Measurements from ENCODE around the gene HOMER2. TPM values are rescaled to one million over a fixed set of nuclear protein-coding genes. Genes with fewer than 3 reads are reported as not detected.

HOMER2 gene
- total and polyA plus RNA-seq, 2 of the 13 experiments (the other 11 are each of a cell fraction or from before 2014, with no cell fraction given), result 12.9 to 14.1 TPM

- Histone ChIP-seq H3K36me3 (replicated peaks in 1 of 2; ENCODE audit: control insufficient read depth in 1 of 2, insufficient read depth in 2 of 2, low read length in 2 of 2) (no peaks in the 10 kb centered on the region), H3K9me3 (ENCODE audit: low read length) (no peaks in the 10 kb centered on the region), H2AFZ (ENCODE audit: low read length) (no peak overlapping the region), H3K27me3 (ENCODE audit: control insufficient read depth in 1 of 2, insufficient read depth in 2 of 2, low read length in 2 of 2) (no peaks in the 10 kb centered on the region), H3K9ac (ENCODE audit: insufficient read depth, low read depth, low read length) (no peak overlapping the region), H3K4me3 (replicated peaks in 1 of 3; ENCODE audit: insufficient read depth in 1 of 3, low read depth in 2 of 3, low read length in 3 of 3) (no peak overlapping the region), H3K4me2 (ENCODE audit: low read depth, low read length) (no peak overlapping the region), H3K4me1 (ENCODE audit: insufficient read depth, low read length) (no peaks in the 10 kb centered on the region), H3K27ac (ENCODE audit: extremely low read length, insufficient read depth, low read length) (no peak overlapping the region), H3K79me2 (ENCODE audit: insufficient read depth, low read length) (no peaks in the 10 kb centered on the region), H4K20me1 (ENCODE audit: insufficient read depth, low read length) (no peaks in the 10 kb centered on the region)
- no peak for ATAC-seq
- FAIRE-seq, result no peak
- ChIA-PET POLR2A (no interaction called here), CTCF (ENCODE audit: low intra/inter-chr PET ratio, low total read pairs) (no interaction called here)
- DNase-seq (ENCODE audit: low spot score), result no peak
- intact Hi-C loops (cut with micrococcal nuclease; ENCODE audit: unreplicated experiment), result no loop called here
- in situ Hi-C loops (cut with HindIII; ENCODE audit: extremely low pct_ligation_motif_present, low pct_unique_long_range_greater_than_20kb), result no loop called here
- no peak for TF ChIP-seq SSRP1 (CRISPR knock-in tag; IDR thresholded peaks at IDR 0.05)
- no TSS peak for BruUV-seq (replicated peaks)
- WGBS (ENCODE audit: low lambda C conversion rate), result 70% methylated on average over 3 of the region's 3 CpGs
These were observed 109.0 kb downstream of the HOMER2 start for GRCh38 chr15:82843566-82843965.

- BruUV-seq (replicated peaks), result no TSS peak
- CTCF ChIA-PET (ENCODE audit: low intra/inter-chr PET ratio, low total read pairs), result no interaction called here
- ATAC-seq, result no peak
These were observed 112.4 kb downstream of the HOMER2 start for GRCh38 chr15:82840166-82840565.

More at GRCh38 chr15:82840166-82840565, 112.4 kb downstream of the HOMER2 start:
- no peaks in the 10 kb centered on the region for H3K9me3 ChIP-seq (ENCODE audit: low read length)
- TF ChIP-seq FOSL1 (CRISPR knock-in tag; IDR thresholded peaks at IDR 0.05; ENCODE audit: borderline replicate concordance) (no peak), BCL6 (CRISPR knock-in tag; IDR thresholded peaks at IDR 0.05) (no peak), DNMT3B (CRISPR knock-in tag; conservative IDR thresholded peaks at IDR 0.05) (no peak), CSRNP1 (CRISPR knock-in tag; IDR thresholded peaks at IDR 0.05) (no peak), MNT (IDR thresholded peaks at IDR 0.05) (no peak), BRCA1 (CRISPR knock-in tag; IDR thresholded peaks at IDR 0.05) (no peak), MTF1 (CRISPR knock-in tag; IDR thresholded peaks at IDR 0.05) (no peak), ZNF224 (CRISPR knock-in tag; IDR thresholded peaks at IDR 0.05) (no peak), PHF5A (CRISPR knock-in tag; IDR thresholded peaks at IDR 0.05; ENCODE audit: low read depth, unreplicated experiment) (no peak), ZNF780A (CRISPR knock-in tag; IDR thresholded peaks at IDR 0.05) (no peak), DBP (CRISPR knock-in tag; IDR thresholded peaks at IDR 0.05; ENCODE audit: not compliant biosample characterization) (no peak)
- TF ChIP-seq, protein P1, sequence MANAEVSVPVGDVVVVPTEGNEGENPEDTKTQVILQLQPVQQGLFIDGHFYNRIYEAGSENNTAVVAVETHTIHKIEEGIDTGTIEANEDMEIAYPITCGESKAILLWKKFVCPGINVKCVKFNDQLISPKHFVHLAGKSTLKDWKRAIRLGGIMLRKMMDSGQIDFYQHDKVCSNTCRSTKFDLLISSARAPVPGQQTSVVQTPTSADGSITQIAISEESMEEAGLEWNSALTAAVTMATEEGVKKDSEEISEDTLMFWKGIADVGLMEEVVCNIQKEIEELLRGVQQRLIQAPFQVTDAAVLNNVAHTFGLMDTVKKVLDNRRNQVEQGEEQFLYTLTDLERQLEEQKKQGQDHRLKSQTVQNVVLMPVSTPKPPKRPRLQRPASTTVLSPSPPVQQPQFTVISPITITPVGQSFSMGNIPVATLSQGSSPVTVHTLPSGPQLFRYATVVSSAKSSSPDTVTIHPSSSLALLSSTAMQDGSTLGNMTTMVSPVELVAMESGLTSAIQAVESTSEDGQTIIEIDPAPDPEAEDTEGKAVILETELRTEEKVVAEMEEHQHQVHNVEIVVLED (CRISPR knock-in tag; IDR thresholded peaks at IDR 0.05; ENCODE audit: borderline replicate concordance), result no peak
- TF ChIP-seq, protein P2, sequence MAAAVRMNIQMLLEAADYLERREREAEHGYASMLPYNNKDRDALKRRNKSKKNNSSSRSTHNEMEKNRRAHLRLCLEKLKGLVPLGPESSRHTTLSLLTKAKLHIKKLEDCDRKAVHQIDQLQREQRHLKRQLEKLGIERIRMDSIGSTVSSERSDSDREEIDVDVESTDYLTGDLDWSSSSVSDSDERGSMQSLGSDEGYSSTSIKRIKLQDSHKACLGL (CRISPR knock-in tag; IDR thresholded peaks at IDR 0.05), result no peak
- no peak overlapping the region for H3K9ac ChIP-seq (ENCODE audit: insufficient read depth, low read depth, low read length)
- H2AFZ ChIP-seq (ENCODE audit: low read length), result no peak overlapping the region
- FAIRE-seq (no peak), DNase-seq (ENCODE audit: low spot score) (no peak)
- intact Hi-C loops (cut with micrococcal nuclease; ENCODE audit: unreplicated experiment), result no loop called here
- 81% methylated on average over 4 of the region's 4 CpGs for WGBS (ENCODE audit: low lambda C conversion rate)
- H3K36me3 ChIP-seq (replicated peaks in 1 of 2; ENCODE audit: control insufficient read depth in 1 of 2, insufficient read depth in 2 of 2, low read length in 2 of 2), result peaks cover 2 to 11% of the 10 kb centered on the region in 2 experiments; a peak in 1 of 5 replicates
- no peak overlapping the region for H3K27ac ChIP-seq (ENCODE audit: extremely low read length, insufficient read depth, low read length)
- no peak overlapping the region for H3K4me3 ChIP-seq (replicated peaks in 1 of 3; ENCODE audit: insufficient read depth in 1 of 3, low read depth in 2 of 3, low read length in 3 of 3)
- H3K79me2 ChIP-seq (ENCODE audit: insufficient read depth, low read length), result no peaks in the 10 kb centered on the region
- H3K4me1 ChIP-seq (ENCODE audit: insufficient read depth, low read length), result no peaks in the 10 kb centered on the region
- POLR2A ChIA-PET, result no interaction called here
- in situ Hi-C loops (cut with HindIII; ENCODE audit: extremely low pct_ligation_motif_present, low pct_unique_long_range_greater_than_20kb), result no loop called here
- no peaks in the 10 kb centered on the region for H3K27me3 ChIP-seq (ENCODE audit: control insufficient read depth in 1 of 2, insufficient read depth in 2 of 2, low read length in 2 of 2)
- H3K4me2 ChIP-seq (ENCODE audit: low read depth, low read length), result no peak overlapping the region
- no peaks in the 10 kb centered on the region for H4K20me1 ChIP-seq (ENCODE audit: insufficient read depth, low read length)
